Upper lobe of right lung (tissue), 1 donor: ENCODE results near the gene CRIP2. TPM values are rescaled to one million over a fixed set of nuclear protein-coding genes. Genes with fewer than 3 reads are reported as not detected.

Source experiments
- ATAC-seq: fragments of 200-7000 bp; cut with Tn5 transposase; one replicate; pipeline ENCODE4 v1.9.1; 2020; ENCODE audit warnings: mild to moderate bottlenecking, moderate library complexity
- DNase-seq: peaks from one replicate; pipeline ENCODE4 v3.0.0-alpha.2; 2020
- H3K27ac ChIP-seq: fragments of 200-600 bp; one replicate; pipeline ENCODE4 v1.8.0; 2022
- H3K27me3 ChIP-seq: fragments of 200-600 bp; one replicate; pipeline ENCODE4 v1.8.0; 2022; ENCODE audit warnings: mild to moderate bottlenecking
- H3K36me3 ChIP-seq: fragments of 200-600 bp; one replicate; pipeline ENCODE4 v1.8.0; 2022
- H3K4me1 ChIP-seq: fragments of 200-600 bp; one replicate; pipeline ENCODE4 v1.8.0; 2022
- H3K4me3 ChIP-seq: fragments of 200-600 bp; one replicate; pipeline ENCODE4 v1.8.0; 2022; ENCODE audit warnings: mild to moderate bottlenecking
- H3K9me3 ChIP-seq: fragments of 200-600 bp; one replicate; pipeline ENCODE4 v1.8.0; 2022
- CTCF ChIP-seq: fragments of 200-600 bp; IDR thresholded peaks from one replicate; pipeline ENCODE4 v1.8.0; 2022; ENCODE audit warnings: antibody characterized with exemption
- intact Hi-C: fragments of 100-400 bp; cut with DNase I; formaldehyde crosslinking; loops from one replicate; pipeline ENCODE4 v1.11.0; 2022
- total RNA-seq: library from RNA; stranded (reverse); fragmentation: NEBNext Ultra II Directional; extraction: Animal tissue kit (Norgen Biotek cat#: 25700); gene quantifications from one replicate; pipeline ENCODE4 v1.2.1, GENCODE V29; 2021
- donor health status: DM: no; HTN: yes; CAD: no; lungs with severe emphysema.

The CRIP2 gene
- total RNA-seq, 1 donor from 2014 or later = 191 TPM

- Histone ChIP-seq H3K4me3 (peak overlapping the region; percentile 64), H3K27me3 (peaks cover 12% of the 10 kb centered on the region), H3K4me1 (peaks cover 28% of the 10 kb centered on the region), H3K9me3 (no peaks in the 10 kb centered on the region), H3K36me3 (no peaks in the 10 kb centered on the region), H3K27ac (no peak overlapping the region)
- ATAC-seq = no peak
- intact Hi-C loops = no loop called here
- no peak for TF ChIP-seq CTCF
- no peak for DNase-seq
Measured at GRCh38 chr14:105529319-105529568, 54.6 kb downstream of the CRIP2 start.

Other genes with a start within 250 kb of the CRIP2 start
- gene BTBD6, start 226.3 kb upstream of the CRIP2 start, total RNA-seq = 51.3 TPM
- gene BRF1, start 173.8 kb upstream of the CRIP2 start, total RNA-seq = 31.2 TPM
- gene PACS2, start 160.1 kb upstream of the CRIP2 start, total RNA-seq = 86.6 TPM
- gene TEX22, start 76.3 kb upstream of the CRIP2 start, total RNA-seq = 3.2 TPM
- gene MTA1, start 55.0 kb upstream of the CRIP2 start, total RNA-seq = 74.8 TPM
- 96.2 TPM for gene CRIP1, start 12.1 kb downstream of the CRIP2 start, total RNA-seq
- 7.9 TPM for gene TEDC1, start 16.4 kb downstream of the CRIP2 start, total RNA-seq
- 1.5 TPM for gene TMEM121, start 51.8 kb downstream of the CRIP2 start, total RNA-seq